Middle frontal gyrus (tissue), 1 donor: ENCODE results near the gene DYRK3.
A peak's percentile ranks its signal among the peaks of the same experiment; 100 is the strongest.
"Not testable (repeated sequence)": the region's sequence is repeated elsewhere in the genome, so short reads cannot be mapped to it uniquely, and the experiment has no call there.

Experiments
- DNase-seq: peaks from one replicate; pipeline ENCODE4 v3.0.0-alpha.2; 2015; ENCODE audit warnings: low spot score; ENCODE audit errors: extremely low spot score

DYRK3 gene

DNA sequence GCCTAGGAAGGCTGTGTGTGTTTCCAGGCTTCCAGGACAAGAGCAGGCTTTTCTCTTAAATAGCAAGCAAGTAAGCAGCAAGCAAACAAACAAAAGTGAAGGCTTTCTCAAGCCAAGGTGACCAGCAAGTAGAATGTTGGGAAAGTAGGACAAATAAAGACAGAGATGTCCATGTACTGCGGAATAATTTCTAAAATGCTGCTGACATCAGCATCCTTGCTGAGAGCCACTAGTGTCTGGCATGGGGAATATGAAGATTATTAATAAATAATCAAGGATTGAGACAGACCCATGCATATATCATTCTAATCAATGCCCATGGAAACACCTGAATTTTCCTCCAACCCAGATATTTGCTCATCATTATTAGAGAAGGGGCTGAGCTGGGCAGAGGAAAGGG lies 6.4 kb upstream of the DYRK3 start:
- no peak for DNase-seq

DNA sequence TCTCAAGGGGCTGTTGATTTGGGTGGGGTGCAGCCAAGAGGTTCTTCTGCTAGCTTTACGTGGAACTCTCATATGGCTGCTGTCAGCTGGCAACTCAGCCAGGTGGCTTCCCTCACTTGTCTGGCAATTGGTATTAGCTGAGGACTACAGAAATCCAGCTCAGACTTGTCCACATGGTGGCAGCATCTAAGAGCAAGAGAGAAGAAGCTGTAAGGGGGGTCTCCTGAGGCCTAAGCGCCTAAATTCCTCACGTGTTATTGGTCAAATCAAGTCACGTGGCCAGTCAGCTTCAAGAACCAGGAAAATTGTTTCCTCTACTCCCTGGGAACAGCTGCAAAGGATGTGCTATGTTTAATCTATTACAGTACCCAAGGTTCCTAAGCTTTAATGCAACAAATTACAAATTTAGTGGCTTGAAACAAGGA lies 4.2 kb upstream of the DYRK3 start:
- DNase-seq, result no peak

DNA sequence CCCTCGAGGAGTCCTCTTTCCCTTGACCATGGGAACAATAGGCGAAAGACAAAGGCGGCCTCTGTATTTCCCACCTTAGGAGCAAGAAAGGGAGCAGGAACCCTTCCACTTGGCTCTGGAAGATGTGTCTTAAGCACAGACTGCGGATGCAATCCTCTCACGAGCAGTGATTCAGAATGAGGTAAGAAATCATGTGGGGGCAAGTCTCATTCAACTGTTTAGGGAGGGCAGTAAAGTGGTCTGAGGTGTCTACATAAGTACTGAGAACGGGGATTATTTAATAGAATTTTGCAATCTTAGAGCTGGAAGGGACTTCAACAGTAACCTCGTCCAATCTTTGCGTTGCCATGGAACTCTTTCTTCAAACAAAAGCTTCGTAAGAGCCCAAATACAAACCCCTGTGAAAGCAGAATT lies 1.6 kb upstream of the DYRK3 start:
- no peak for DNase-seq

DNA sequence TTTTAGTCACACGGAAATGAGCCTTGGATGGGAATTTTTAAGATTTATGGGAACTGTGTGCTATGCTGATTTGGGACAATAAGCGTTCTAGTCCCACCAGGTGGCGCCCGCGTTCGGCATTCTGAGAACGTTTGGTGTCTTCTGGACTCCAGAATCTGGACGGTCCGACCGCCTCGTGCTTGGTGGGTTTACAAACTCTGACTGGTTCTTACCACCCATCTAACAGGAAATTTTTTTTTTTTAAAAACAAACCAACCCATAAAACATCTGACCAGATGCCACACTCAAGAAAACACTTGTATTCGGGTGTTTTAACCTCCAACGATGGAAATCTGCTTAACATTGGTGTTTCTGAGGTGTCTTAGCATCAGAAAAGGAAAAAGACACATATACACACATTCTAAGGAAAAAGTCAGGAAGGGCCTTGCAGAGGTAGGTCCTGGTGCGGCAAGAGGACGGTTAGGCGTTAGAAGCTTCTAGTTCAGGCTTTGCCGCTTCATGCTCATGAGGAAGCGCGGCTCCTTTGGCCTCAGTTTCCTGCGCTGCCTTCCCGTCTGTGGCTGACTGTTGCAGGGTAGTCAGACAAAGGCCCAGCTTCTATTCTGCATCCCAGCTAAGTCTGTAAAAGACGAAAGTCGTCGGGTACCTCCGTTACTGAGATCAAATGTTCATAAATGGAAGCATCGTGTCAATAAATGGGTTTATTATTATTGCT lies 814 bp upstream of the DYRK3 start:
- DNase-seq, result peak; percentile 86

DNA sequence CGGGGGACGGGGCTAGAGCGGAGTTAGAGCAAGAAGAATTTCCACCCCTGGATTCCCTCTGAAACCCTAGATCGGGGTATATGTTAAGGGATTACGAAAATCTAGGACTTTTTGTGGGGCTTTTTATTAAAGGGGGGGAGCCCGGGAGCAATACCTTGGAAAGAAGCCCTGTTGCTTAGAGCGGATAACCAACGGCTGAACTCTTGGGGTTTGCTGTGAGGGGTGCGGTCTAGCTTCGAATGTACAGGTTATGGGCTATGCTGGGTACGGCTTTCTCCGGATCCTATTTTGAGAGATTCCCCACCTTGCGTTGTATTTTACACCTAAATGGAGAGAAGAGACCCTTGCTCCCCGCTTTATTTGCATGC lies 626 bp downstream of the DYRK3 start:
- DNase-seq, result no peak

DNA sequence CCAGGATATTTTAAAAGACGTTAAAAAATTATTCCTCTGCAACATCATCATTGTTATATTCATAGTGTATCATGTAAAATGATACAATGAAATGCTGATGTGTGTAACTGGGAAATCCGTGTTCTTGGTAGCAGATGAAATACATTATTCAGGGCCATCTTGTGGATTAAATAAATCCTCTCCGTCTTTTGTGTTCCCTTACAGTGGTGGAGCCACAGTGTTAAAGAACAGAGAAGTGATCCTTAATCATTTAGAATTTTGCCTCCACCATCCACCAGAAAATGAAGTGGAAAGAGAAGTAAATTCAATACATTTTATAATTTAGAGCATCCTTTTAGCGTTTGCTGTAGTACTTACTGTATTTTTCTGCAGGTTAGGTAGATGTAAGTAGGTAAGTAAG lies 1.3 kb downstream of the DYRK3 start:
- DNase-seq, result no peak

DNA sequence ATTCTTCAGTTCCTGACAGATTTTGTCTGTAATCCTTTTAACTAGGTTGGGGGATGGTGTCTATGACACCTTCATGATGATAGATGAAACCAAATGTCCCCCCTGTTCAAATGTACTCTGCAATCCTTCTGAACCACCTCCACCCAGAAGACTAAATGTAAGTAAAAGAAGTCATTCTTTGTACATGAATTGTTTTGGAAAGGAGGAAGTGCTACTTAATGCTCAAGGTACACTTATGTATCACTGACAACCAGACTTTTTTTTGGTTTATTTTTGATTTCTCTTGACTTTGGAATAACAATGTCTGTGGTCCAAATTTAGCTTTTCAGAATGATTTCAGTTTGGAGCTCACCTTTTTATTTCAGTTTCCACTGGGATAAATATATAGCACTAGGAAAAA lies 2.3 kb downstream of the DYRK3 start:
- no peak for DNase-seq

DNA sequence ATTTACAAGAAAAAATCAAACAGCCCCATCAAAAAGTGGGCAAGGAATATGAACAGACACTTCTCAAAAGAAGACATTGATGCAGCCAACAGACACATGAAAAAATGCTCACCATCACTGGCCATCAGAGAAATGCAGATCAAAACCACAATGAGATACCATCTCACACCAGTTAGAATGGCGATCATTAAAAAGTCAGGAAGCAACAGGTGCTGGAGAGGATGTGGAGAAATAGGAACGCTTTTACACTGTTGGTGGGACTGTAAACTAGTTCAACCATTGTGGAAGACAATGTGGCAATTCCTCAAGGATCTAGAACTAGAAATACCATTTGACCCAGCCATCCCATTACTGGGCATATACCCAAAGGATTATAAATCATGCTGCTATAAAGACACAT lies 6.7 kb downstream of the DYRK3 start:
- DNase-seq, result not testable (repeated sequence)

DNA sequence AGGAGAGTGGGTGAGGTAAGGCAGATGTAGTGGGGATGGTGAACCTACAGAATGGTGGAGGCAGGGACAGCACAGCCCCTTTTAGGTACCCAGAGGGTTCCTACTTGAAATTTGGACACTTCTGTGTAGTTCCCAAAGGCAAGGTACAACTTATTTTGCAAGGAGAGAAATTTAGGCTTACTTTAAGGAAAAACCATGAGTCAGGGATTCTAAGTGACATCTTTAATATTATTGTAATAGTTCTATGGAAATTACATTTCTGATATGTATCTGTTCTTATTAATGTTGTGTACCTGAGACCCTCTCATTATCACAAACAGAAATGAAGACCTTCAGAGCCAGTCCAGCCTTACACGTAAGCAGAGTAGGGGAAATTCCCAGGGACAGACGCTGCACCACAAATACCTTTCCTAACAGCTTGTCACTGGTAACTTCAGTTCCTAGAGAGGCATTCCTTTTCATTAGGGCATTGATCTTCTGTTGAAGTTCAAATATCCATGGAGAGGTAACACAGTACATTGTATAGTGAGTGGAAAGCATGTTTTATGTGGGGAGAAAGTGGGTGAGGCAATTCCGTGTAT lies 7.9 kb downstream of the DYRK3 start:
- DNase-seq, result no peak

DNA sequence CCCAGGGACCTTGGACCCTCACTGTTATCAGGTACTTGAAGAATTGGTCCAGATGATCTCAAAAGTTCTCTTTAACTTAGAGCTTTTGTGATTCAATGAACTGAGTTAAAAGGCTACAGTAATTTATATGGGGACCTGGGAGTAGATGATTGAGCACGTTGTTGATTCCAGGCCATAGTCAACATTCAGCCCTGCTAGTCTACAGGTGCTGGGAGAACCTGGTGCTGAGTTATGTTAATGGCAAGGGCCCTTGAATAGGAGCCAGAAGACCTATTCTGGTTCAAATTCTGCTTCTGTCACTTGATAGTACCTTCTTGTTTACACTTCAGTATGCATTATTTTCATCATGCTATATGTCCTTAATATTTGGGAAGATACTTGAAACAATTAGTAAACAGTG lies 11.2 kb downstream of the DYRK3 start:
- DNase-seq, result no peak

DNA sequence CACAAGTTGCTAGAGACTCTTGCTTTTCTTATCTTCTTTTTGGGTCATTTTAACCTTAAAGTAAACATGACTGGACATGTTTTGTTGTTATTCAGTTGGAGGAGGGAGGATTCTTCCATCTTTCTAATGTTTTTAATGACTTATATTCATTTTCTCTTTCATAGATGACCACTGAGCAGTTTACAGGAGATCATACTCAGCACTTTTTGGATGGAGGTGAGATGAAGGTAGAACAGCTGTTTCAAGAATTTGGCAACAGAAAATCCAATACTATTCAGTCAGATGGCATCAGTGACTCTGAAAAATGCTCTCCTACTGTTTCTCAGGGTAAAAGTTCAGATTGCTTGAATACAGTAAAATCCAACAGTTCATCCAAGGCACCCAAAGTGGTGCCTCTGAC lies 11.9 kb downstream of the DYRK3 start:
- no peak for DNase-seq

DNA sequence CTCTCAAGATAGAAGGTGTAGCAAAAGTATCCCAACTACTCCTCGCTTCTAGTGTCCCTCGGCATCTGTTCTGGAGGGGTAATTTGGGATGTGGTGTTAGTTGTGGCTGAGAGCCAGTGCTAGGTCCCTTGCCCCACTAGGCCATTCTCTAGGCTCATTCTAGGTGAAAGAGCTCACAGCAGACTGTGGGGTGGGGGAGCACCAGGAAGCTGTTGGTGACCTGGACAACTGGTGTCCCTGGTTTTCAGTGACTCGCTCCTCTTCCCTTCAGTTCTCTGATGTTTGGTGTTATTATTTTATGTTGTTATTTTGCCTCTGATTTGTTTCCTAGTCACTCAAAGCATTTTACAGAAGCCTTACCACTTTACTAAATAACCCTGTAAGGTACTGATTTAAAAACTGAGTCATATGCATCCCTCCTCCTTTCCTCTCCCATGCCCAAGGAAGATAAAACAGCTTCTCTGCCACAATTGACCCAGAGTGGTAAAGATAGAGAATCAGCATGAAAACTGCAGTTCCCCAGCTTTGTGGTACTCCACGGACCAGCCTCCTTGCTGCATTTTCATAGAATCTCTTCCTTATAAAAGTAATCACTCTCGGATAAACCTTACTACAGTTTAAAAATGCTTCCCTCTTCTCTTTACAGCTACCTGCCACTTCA lies 14.1 kb downstream of the DYRK3 start:
- no peak for DNase-seq

DNA sequence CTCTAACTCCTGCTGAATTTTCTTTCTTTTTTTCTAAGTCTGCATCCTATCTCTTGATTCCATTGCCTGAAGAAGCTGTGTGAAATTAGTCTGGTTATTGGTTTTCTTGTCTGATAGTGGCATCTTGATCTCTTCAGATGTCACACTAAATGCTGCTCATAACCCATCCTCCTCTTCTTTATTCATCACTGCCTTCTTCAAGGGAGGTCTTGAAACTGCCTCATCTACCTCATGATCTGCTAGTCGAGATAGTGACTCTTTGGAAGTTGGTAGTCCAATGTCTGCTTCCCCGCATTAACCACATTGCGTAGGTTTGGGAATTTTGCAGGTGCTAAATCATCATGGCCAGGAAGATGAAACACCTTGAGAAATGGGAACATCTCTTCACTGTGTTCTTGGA lies 15.7 kb downstream of the DYRK3 start:
- no peak for DNase-seq

DNA sequence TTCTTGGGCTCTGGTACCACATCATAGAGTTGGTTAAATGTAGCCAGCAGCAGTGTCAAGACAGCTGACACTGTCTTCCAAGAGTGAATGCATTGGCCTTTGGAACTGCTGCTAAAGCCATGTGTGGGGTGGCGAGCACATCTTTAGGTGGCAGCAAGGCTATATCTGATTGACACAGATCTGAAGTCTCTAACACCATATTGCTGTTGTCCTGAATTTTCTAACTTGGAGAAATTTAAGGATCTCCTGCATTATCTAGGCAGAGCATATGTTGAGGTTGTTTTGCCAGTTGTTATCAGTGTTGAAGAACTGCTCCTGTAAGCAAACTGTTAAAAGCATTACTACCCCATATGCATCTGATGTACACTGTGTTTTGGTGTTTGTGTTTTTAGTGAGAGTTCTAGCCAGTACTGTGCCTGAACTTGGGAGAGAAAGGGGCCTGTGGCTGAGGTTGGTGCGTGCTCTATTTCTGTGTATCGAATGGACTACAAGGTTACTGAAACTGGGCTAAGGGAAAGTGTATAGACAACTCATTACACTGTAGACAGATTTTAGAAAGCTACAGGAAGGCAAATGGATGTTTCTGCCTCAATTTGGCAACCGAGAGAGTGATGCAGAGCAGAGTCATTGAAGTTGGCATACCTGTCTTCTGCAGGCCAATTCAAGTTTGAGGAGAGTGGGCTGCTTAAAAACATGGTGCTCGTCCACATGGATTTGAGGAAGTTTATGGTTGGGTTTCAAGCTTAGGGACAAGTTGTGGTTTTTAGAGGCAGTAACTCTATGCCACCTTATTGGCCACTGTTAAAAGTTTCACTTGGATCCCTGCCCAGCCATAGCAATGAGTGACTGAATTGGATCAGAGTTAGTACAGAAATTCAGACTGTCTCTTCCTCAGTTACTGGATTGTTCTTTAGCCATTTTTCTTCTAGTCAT lies 16.9 kb downstream of the DYRK3 start:
- DNase-seq, result no peak

DNA sequence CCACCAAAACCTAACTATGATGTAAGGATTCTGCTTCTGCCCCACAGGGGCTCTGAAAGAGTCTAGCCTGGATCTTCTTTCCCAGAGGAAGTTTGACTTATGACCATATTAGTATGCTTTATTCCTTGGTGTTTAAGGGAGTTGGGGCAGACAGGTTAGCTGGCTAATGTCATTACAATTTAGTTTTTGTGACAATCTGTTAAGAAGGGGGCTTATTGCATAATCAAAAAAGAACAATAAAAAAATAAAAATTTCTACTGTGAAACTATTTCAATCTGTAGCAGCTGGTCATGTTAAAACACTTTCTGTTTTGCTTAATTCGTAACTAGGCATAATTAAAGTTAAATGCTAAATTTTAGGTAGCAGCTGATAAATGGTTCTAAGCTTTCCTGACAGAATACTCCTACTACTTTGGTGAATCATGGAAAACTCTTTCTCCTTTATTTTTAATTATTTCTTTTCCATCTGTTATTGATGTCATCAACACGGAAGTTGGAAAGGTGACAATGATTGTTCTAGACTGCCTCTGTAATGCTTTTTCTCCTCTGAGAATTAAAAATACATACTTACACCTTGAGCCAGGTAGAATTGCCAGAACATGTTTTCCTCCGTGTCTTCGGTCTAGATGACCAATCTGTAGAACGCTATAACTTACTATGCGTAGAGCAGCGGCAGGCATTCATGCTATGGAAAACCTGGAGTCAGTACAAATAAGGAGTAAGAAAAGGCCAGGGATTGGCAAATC lies 18.6 kb downstream of the DYRK3 start:
- no peak for DNase-seq

DNA sequence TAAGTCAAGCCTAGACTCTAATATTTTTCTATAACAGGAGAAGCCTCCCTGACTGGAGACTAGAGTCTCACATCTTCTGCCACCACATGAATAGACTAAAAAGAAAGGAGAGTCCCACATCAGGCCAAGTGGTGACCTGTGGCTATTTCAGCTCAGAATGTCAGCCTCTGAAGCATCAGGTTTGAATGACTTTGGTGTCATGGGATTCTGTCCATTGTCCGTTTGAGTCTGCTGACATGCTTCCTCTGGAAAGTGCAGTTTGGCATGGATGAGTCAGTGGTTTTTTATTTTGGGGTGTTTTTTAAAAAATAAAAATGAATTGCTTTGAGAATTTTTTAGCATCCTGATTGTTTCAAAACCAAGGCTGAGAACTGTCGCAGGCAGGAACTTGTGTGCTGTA lies 19.5 kb downstream of the DYRK3 start:
- no peak for DNase-seq

DNA sequence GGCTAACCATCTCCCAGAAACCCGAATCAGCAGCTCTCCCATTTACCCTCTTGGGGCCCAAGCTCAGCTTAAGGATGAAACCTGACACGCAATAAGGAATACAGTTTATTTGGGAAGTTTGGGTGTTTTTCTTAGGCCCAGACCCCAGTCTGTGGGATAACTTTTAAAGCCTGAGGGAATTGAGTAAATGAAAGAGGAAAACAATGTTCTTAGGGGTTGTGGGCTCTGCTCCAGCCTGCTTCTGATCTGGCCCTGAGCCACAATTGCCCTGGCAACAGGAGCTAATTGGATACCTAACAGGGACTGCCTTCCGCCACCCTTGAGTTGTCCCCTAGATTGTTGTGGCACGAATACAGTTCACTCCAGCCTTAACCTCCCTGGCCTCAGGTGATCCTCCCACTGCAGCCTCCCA lies 20.1 kb downstream of the DYRK3 start:
- DNase-seq, result no peak

DNA sequence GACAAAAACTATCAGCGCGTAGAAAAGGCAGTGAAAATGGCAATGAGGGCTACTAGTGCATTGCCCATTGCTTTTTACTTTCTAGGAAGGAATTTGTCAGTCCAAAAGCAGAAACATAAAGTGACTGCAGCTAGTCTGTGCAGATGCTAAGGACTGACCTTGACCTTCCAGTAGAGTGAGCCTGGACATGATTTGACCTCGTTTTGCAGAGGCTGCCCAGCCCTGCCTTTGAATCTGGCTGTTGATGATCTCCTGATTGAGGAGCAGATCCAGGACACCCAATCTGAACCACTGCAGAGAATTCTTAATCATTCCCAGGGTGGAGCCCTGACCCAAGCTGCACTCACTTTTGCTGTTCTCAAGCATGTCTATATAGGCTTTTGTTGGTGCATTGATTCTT lies 21.6 kb downstream of the DYRK3 start:
- no peak for DNase-seq

DNA sequence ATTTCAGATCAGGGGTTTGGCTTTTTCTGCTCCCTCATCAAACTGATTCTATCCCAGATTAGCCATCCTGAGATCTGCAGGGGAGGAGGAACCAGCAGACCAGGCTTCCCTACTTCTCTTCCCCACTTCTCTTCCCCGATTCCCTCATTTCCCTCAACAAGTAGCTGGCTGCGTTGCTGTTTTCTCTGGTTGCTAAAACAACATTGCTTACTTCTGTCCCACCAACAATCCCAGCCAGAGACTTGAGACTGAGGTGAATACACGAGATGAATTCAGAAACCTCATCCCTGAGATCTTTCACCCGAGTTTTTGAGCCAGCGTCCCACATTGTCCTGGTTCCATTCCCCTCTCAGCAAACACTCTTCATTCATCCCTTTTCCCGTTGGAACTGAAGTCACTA lies 22.4 kb downstream of the DYRK3 start:
- DNase-seq, result no peak

DNA sequence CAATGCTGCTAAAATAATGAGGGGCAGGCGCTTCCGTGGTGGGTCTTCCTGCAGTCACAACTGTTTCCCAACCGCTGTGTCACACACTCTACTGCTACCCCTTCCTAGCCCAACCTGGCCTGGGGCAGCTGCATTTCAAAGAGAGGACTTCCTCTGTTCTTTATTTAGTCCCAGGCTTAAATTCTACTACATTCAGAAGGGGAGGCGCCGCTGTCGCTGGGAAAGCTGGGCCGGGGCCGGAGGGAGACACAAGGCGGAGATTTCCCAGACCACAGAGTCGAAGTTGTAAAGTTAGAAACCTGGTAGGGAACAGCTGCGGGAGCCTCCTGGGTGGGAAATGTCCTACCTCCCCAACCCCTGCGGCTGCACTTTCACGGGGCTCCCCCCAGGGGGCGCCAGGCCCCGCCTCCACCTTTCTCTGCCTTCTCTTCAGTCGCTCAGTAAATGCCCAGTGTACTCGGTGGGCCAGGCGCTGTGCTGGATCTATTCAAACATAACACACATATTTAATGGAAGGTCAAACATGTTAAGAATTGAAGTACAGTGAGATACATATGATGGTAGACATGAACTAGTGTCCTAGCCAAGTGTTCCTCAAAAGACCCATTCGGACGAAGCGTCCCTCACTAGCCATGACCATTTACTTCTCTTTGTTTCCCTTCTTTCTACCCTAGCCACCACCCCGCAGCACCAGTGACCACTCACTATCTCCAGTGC lies 23.1 kb downstream of the DYRK3 start:
- DNase-seq, result no peak

DNA sequence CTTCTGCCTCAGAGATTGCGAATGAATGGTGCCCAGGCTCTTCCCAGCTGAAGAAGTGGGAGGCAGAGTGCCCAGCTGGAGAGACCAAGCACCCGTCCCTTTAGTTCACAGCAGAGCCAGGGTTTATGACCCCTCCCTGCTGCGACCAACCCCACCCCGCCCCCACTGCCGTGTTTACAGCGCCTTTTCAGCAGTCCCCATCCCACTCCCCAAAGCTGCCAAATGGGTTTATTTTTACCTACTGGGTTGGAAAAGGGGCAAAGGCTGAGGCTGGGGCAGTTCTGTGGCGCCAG lies 23.6 kb downstream of the DYRK3 start:
- DNase-seq, result no peak
